Activated CD4-positive, alpha-beta T cell treated with anti-CD3 and anti-CD28 coated beads, Interleukin-2, amount 50 U/mL, for 16 hours (primary cell): Measurements from ENCODE around the gene ARHGAP45.

ENCODE experiments used
- DNase-seq: peaks from one replicate; pipeline ENCODE4 v3.0.0-alpha.2; 2020

Gene ARHGAP45

DNA sequence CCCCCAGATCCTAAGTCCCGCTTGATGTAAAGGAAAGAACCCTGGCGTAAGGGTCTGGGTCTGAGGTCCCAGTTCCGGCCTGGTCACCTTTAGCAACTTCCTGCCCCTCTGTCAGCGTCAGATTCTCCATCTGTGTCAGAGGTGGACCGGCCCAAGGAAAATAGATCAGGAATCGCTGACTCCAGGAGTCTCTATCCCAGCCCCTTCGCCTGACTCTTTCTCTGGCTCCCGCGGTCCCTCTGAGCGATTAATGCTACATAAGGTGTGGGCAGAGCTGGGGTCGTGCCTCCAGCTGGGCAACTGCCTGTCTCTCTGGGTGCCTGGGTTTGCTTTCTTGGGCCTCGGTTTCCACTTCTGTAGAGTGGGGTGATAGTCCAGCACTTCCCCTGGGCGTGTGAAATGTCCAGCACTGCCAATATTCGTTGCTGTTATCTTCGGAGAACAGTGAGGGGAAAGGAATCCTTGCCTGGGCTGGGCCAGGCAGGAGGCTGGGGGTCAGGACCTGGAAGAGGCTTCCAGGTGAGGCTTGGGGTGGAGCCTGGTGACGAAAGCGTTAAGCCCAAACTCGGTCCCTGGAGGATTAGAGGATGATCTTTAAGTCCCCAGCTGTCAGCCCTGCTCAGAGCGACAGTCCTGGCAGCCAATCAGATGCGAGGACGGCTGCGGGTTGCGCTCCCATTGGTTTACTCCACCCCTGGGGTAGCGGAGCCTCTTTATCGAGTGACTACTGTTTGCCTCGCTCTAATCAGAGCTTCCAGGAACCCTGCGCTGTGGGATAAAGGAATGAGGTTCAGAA is 26.3 kb upstream of the ARHGAP45 start:
- peak; percentile 93 for DNase-seq

DNA sequence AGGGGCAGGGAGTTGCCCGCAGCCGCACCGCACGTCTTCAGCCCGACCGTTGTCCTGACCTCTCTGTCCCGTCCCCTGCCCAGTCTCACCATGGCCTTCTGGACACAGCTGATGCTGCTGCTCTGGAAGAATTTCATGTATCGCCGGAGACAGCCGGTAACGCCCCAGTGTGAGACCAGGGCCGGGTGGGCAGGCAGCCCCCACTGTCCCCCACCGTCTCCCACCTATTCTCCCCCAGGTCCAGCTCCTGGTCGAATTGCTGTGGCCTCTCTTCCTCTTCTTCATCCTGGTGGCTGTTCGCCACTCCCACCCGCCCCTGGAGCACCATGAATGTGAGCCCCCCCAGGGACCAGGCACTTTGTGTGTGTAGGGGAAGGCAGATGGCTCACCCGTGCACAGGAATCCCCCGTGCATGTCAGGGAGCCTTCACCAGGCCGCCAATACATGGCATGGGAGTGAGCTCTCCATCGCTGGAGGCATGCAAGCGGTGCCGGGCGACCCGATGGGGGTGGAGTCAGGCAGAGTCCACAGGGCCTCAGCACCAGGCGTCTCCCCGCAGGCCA is 25.6 kb upstream of the ARHGAP45 start:
- no peak for DNase-seq

DNA sequence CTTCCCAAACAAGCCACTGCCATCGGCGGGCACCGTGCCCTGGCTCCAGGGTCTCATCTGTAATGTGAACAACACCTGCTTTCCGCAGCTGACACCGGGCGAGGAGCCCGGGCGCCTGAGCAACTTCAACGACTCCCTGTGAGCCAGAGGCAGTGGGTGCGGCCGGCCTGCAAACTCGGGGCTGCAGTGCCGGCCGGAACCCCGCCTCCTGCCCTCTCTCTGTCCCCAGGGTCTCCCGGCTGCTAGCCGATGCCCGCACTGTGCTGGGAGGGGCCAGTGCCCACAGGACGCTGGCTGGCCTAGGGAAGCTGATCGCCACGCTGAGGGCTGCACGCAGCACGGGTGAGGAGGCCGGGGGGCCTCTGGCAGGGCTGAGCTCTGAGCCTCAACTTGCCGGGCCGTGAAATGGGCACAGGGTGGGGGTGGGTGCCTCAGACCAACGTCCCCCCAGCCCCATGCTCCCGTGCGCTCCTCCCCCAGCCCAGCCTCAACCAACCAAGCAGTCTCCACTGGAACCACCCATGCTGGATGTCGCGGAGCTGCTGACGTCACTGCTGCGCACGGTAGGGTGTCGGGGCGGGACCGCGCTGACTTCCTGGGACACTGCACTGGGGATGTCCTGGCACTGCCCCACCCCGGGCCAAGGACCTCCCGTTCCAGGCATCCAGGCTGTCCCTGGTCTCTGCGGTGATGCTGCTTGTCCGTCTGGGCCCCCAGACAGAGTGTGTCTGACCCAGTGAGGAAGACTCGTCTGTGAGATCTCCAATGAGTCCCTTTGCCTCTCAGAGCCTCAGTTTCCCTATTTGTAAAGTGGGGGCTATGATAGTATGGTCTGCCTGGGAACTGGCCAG is 24.9 kb upstream of the ARHGAP45 start:
- no peak for DNase-seq

DNA sequence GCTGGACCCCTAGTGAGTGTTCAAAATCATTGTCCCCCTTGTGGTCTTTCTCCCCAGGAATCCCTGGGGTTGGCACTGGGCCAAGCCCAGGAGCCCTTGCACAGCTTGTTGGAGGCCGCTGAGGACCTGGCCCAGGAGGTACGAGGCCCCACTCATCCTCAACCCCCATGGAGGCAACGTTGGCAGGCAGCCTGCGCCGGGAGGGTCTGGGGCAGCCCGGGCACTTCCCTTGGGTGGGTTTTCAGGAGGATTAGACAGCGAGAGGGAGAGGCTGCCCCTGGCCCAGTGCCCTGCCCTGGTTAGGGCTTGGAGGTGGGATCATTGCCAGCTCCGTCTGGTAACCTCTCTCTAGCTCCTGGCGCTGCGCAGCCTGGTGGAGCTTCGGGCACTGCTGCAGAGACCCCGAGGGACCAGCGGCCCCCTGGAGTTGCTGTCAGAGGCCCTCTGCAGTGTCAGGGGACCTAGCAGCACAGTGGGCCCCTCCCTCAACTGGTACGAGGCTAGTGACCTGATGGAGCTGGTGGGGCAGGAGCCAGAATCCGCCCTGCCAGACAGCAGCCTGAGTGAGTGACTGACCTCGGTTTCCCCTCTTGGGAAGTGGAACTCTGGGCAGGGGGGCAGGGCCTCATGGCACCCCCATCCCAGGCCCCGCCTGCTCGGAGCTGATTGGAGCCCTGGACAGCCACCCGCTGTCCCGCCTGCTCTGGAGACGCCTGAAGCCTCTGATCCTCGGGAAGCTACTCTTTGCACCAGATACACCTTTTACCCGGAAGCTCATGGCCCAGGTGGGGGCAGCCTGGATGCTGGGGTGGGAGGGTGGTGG is 24.1 kb upstream of the ARHGAP45 start:
- no peak for DNase-seq

DNA sequence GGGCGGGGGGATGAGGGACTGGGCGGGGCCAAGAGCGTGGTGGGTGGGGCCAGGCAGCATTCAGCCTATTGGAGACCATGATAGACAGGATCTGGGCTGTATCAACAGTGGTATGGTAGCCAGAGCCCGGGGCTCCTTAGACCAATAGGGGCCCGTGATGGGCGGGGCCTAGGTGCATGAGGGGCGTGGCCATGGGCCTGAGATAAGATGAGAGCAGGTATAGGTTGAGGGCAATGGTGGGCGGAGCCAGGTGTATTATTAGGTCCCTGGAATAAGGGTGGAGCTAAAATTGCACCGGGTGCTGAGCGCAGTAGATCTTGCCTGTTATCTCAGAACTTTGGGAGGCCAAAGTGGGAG is 21.7 kb upstream of the ARHGAP45 start:
- peak; percentile 72 for DNase-seq

DNA sequence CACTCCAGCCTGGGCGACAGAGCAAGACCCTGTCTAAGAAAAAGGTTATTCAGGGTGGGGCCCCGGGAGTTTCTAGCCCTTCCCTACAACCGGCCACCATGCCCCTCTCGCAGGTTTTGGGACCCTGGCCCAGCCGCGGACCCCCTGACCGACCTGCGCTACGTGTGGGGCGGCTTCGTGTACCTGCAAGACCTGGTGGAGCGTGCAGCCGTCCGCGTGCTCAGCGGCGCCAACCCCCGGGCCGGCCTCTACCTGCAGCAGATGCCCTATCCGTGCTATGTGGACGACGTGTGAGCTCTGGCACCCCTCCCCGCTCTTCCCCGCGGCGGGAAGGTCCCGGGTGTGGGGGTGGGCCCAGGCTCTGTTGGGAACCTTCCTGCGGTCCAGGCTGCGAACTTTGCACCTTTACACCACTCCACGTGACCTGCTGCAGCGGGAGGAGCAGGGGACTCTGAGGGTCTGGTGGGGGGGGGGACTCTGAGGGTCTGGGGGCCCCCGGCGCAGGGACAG is 20.8 kb upstream of the ARHGAP45 start:
- no peak for DNase-seq

DNA sequence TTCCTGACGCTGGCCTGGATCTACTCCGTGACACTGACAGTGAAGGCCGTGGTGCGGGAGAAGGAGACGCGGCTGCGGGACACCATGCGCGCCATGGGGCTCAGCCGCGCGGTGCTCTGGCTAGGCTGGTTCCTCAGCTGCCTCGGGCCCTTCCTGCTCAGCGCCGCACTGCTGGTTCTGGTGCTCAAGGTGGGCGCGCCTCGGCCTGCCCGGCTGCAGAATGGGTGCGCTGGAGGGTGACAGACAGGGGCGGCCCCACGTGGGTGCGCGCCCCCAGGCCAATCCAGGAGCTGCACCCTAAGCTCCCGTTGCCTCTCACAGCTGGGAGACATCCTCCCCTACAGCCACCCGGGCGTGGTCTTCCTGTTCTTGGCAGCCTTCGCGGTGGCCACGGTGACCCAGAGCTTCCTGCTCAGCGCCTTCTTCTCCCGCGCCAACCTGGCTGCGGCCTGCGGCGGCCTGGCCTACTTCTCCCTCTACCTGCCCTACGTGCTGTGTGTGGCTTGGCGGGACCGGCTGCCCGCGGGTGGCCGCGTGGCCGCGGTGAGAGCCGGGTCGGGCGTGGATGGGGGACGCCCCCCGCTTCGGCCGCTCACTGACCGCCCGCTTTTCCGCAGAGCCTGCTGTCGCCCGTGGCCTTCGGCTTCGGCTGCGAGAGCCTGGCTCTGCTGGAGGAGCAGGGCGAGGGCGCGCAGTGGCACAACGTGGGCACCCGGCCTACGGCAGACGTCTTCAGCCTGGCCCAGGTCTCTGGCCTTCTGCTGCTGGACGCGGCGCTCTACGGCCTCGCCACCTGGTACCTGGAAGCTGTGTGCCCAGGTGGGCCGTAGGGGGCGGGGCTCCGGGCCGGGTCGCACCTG is 19.9 kb upstream of the ARHGAP45 start:
- no peak for DNase-seq

DNA sequence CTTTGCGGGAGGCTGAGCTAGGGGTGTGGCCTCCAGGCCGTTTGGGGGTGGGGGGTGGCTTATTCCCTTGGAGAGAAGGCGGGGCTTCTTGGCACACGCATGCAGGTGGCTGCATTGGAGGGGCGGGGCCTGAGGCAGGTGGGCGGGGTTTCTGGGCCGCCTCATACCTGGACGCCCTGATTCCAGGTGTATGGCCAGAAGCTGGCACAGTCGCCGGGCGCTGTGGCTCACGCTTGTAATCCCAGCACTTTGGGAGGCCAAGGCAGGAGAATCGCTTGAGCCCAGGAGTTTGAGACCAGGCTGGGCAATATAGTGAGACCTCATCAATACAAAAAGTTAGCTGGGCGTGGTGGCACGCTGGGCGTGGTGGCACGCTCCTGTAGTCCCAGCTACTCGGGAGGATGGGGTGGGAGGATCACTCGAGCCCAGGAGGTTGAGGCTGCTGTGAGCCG is 19.2 kb upstream of the ARHGAP45 start:
- no peak for DNase-seq

DNA sequence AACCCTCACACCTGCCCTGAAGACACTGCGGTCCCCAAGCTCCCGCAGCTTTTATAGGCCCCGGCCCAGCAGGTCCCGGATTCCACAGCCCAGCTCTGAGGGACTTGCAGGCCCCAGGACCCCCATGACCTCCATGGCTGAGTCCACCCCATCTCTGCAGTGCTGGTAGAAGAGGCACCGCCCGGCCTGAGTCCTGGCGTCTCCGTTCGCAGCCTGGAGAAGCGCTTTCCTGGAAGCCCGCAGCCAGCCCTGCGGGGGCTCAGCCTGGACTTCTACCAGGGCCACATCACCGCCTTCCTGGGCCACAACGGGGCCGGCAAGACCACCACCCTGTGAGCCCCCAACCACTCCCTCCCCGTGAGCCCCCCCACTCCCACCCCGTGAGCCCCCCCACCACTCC is 17.9 kb upstream of the ARHGAP45 start:
- DNase-seq, result no peak

DNA sequence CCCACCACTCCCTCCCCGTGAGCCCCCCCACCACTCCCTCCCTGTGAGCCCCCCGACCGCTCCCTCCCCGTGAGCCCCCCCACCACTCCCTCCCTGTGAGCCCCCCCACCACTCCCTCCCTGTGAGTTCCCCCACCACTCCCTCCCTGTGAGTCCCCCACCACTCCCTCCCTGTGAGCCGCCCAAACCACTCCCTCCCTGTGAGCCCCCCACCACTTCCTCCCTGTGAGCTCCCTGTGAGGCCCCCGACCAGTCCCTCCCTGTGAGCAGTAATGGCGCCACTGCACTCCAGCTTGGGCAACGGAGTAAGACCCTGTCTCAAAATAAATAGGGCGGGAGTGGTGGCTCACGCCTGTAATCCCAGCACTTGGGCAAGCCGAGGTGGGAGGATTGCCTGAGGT is 17.2 kb upstream of the ARHGAP45 start:
- no peak for DNase-seq

DNA sequence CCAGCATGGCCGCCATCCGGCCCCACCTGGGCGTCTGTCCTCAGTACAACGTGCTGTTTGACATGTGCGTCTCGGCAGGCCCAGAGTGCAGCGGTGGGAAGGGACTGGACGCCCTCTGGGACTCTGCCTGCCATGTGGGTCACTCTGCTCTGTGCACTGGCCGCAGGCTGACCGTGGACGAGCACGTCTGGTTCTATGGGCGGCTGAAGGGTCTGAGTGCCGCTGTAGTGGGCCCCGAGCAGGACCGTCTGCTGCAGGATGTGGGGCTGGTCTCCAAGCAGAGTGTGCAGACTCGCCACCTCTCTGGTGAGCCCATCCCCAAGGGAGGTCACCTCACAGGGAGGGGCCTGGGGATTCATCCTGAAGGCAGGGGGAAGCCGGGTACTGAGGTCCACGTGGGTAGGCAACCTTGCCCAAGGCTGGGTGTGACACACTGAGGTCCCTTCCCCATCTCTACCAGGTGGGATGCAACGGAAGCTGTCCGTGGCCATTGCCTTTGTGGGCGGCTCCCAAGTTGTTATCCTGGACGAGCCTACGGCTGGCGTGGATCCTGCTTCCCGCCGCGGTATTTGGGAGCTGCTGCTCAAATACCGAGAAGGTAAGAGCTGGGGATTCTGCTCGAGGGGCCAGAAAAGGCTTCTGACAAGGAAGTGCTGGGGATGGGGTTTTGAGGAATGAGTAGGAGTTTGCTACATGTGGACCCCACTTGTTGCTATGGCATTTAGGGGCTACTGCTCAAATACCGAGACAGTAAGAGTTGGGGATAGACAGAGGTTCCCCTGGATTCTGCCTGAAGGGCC is 15.8 kb upstream of the ARHGAP45 start:
- no peak for DNase-seq

DNA sequence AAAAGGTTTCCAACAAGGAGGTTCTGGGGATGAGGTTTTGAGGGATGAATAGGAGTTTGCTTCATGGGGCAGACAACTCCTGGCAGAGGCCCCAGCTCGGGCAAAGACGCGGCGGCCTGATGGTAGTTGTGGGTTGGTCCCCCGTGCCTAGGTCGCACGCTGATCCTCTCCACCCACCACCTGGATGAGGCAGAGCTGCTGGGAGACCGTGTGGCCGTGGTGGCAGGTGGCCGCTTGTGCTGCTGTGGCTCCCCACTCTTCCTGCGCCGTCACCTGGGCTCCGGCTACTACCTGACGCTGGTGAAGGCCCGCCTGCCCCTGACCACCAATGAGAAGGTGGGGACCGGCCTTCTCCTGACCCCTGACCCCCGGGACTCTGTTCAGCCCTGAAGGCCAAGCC is 15.2 kb upstream of the ARHGAP45 start:
- no peak for DNase-seq

DNA sequence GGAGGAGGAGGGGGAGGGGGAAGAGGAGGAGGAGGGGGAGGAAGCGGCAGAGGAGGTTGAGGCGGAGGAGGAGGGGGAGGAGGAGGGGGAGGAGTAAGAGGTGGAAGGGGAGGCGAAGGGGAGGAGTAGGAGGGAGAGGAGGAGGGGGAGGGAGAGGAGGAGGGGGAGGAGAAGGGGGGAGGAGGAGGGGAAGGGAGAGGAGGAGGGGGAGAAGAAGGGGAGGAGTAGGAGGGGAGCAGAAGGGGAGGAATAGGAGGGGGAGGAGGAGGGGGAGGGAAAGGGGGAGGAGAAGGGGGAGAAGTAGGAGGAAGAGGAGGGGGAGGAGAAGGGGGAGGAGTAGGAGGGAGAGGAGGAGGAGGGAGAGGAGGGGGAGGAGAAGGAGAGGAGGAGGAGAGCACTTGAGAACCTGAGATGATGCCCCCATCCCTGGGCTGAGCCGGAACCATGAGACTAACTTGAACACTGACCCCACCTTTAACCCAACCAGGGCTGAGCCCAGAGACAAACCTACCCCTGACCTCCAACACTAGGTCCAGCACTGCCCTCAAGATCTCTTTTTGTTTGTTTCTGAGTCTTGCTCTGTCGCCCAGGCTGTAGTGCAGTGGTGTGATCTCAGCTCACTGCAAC is 14.5 kb upstream of the ARHGAP45 start:
- DNase-seq, result no peak

DNA sequence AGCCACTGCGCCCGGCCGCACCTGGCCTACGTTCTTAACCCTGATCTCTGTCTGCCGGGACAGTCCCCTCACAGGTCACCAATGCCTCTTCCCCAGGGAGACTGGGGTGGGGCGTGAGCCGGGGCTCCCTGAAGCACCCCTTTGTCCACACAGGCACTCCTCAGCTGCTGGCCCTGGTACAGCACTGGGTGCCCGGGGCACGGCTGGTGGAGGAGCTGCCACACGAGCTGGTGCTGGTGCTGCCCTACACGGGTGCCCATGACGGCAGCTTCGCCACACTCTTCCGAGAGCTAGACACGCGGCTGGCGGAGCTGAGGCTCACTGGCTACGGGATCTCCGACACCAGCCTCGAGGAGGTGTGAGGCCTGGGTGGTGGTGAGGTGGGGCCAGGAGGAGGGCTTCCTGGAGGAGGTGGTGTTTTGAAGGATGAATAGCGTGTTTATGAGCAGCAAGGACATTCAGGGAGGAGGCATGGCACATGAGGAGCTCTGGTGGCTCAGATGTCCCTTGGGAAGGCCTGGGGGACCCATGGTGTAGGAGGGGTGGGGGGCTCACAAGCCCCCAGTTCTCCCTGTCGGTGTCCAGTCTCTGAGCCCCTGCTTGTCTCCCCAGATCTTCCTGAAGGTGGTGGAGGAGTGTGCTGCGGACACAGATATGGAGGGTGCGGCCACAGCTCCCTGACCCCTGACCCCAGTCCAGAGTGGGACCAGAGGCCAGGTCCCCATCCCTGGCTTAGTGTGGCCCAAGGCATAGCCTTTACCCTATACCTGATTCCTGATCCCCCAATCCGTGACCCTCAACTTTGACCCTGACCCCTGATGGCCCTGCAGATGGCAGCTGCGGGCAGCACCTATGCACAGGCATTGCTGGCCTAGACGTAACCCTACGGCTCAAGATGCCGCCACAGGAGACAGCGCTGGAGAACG is 13.5 kb upstream of the ARHGAP45 start:
- DNase-seq, result no peak

DNA sequence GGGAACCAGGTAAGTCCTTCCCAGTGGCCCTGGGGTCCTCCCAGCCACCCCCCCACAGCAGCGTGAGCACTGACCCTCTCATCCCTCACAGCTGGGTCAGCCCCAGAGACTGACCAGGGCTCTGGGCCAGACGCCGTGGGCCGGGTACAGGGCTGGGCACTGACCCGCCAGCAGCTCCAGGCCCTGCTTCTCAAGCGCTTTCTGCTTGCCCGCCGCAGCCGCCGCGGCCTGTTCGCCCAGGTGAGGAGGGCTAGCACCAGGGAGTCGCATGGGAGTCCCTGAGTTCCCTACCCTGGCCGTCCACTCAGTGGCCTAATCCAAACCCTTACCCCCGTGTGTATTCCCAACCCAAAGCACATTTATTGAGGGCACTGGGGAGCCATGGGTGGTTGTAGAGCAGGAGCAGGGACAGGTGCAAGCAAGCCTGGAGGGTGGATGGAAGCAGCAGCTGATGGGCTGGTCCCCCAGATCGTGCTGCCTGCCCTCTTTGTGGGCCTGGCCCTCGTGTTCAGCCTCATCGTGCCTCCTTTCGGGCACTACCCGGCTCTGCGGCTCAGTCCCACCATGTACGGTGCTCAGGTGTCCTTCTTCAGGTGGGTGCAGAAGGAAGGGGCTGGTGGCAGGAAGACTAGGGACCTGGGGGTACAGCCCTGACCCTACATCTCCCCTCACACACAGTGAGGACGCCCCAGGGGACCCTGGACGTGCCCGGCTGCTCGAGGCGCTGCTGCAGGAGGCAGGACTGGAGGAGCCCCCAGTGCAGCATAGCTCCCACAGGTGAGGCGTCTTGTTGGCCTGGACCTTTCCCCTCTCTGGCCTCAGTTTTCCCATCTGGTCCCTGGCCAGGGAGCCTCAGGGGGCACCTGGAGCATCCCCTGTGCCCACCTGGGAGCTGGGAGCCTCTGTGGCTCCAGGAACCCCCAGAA is 12.6 kb upstream of the ARHGAP45 start:
- no peak for DNase-seq

DNA sequence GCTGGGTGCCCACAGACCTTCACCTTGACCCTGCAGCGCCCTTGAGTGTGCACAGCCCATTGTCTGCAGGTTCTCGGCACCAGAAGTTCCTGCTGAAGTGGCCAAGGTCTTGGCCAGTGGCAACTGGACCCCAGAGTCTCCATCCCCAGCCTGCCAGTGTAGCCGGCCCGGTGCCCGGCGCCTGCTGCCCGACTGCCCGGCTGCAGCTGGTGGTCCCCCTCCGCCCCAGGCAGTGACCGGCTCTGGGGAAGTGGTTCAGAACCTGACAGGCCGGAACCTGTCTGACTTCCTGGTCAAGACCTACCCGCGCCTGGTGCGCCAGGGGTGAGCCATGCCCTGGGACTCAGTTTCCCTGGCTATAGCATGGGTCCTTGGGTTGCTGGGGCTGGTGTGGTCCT is 11.9 kb upstream of the ARHGAP45 start:
- DNase-seq, result no peak

DNA sequence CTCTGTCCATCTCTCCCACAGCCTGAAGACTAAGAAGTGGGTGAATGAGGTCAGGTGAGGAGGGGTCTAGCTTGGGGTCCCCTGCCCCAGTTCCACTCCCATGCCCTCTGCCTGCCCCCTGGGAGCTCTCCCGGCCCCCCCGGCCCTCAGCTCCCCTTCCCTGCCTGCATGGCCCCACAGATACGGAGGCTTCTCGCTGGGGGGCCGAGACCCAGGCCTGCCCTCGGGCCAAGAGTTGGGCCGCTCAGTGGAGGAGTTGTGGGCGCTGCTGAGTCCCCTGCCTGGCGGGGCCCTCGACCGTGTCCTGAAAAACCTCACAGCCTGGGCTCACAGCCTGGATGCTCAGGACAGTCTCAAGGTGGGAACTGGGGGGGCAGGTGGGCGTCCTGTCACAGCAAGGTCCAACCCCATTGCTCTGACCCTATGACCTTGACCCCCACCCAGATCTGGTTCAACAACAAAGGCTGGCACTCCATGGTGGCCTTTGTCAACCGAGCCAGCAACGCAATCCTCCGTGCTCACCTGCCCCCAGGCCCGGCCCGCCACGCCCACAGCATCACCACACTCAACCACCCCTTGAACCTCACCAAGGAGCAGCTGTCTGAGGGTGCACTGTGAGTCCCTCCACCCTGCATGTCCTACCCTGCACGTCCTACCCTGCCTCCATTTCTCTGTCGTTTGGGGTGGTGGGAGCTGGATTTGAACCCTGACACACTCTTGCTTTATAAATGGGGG is 10.9 kb upstream of the ARHGAP45 start:
- no peak for DNase-seq
